ENCODE data around the gene MAGI3.

The MAGI3 gene

DNA sequence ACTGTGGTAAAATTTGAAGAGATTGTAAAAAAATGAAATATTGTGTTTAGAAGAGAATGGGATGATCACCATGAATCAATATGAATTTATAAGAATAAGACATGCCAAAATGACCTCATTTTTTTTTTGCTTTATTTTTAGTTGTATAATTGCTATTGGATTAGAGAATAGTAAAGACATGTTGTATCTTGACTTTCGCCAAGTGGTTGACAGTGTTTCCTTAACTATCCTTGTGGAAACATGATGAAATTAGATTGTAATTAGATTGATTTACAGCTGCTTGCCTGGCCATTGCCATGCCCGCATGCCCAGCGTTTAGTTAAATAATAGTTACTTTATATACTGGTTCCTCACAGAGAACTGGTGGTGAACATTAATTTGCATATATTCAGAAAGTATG, 154.9 kb downstream of the MAGI3 start:
- TF ChIP-seq, protein P1, sequence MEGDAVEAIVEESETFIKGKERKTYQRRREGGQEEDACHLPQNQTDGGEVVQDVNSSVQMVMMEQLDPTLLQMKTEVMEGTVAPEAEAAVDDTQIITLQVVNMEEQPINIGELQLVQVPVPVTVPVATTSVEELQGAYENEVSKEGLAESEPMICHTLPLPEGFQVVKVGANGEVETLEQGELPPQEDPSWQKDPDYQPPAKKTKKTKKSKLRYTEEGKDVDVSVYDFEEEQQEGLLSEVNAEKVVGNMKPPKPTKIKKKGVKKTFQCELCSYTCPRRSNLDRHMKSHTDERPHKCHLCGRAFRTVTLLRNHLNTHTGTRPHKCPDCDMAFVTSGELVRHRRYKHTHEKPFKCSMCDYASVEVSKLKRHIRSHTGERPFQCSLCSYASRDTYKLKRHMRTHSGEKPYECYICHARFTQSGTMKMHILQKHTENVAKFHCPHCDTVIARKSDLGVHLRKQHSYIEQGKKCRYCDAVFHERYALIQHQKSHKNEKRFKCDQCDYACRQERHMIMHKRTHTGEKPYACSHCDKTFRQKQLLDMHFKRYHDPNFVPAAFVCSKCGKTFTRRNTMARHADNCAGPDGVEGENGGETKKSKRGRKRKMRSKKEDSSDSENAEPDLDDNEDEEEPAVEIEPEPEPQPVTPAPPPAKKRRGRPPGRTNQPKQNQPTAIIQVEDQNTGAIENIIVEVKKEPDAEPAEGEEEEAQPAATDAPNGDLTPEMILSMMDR (IDR thresholded peaks at IDR 0.05; ENCODE audit: low read depth, low read length) = no peak
- no peak for DNase-seq
- Histone ChIP-seq H3K27me3 (no peaks in the 10 kb centered on the region), H3K36me3 (no peaks in the 10 kb centered on the region; the same call in 1 of the 2 replicates), H3K4me1 (peaks cover 34% of the 10 kb centered on the region), H3K4me3 (ENCODE audit: low read depth, low read length) (no peak overlapping the region), H3K9me3 (peaks cover 3% of the 10 kb centered on the region; the same call in 1 of the 2 replicates)

DNA sequence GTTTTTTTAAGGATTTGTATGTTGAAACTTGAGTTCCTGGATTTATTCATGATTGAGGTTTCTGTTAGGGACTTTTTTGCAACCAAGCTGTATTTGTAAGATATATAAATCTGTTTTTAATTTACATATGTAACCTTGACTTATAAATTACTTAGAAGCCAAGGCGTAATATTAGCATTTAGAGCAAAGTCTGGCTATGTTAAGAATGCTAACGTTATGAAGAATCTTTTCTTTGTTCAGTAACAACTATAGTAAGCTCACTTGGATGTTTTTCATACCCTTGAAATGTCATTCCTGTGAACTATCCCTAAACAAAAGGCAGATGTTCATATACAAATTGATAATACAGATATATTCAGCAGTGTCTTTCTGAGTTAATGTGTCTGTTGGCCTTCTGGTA, 155.3 kb downstream of the MAGI3 start:
- TF ChIP-seq, protein P1 (IDR thresholded peaks at IDR 0.05; ENCODE audit: low read depth, low read length) = no peak
- DNase-seq = no peak
- Histone ChIP-seq H3K27me3 (no peaks in the 10 kb centered on the region), H3K4me3 (ENCODE audit: low read depth, low read length) (no peak overlapping the region), H3K36me3 (no peaks in the 10 kb centered on the region; the same call in 1 of the 2 replicates), H3K4me1 (peaks cover 34% of the 10 kb centered on the region), H3K9me3 (peaks cover 3% of the 10 kb centered on the region; the same call in 1 of the 2 replicates)

DNA sequence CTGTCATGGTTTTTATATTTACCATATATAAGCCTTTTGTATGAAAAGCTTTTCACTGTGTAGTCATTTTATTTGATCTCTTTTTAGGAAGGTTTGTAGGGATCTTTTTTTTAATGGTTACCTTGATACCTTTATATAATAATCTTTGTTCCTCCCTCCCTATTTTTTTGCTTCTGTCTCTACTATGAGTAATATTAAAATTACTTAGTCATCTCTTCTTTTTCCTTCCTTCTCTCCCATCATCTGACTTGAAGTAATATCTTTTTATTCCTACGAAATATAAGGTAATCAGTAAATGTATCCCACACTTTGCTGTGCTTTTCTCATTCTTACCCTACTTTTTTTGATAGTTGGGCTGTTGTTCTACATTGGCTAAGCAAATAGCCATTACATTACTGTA, 161.4 kb downstream of the MAGI3 start:
- H3K4me1 ChIP-seq = no peaks in the 10 kb centered on the region
- H3K27me3 ChIP-seq = no peaks in the 10 kb centered on the region
- no peak for DNase-seq
- H3K36me3 ChIP-seq = peaks cover 8% of the 10 kb centered on the region
- H3K9me3 ChIP-seq = no peaks in the 10 kb centered on the region; the same call in 1 of the 2 replicates
- TF ChIP-seq, protein P1 (IDR thresholded peaks at IDR 0.05; ENCODE audit: low read depth, low read length) = no peak
- no peak overlapping the region for H3K4me3 ChIP-seq (ENCODE audit: low read depth, low read length)

DNA sequence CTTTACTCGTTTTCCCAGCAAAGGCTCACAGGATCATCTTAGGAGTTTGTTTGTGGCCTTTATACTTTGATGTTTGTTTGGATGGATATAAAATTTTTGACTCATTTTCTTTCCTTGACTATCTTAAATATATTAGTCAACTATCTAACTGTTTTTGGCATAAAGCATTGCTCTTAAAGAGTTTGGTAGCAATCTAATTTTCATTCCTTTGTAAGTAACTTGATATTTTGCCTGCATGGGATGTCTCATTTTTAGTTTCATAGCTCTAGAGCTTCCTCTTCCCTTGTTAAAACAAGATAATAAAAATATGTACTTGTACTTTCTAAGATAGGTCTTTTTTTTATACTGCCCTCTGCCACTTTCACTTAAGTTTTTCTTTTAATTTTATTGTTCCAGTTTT, 161.9 kb downstream of the MAGI3 start:
- no peaks in the 10 kb centered on the region for H3K27me3 ChIP-seq
- DNase-seq = no peak

DNA sequence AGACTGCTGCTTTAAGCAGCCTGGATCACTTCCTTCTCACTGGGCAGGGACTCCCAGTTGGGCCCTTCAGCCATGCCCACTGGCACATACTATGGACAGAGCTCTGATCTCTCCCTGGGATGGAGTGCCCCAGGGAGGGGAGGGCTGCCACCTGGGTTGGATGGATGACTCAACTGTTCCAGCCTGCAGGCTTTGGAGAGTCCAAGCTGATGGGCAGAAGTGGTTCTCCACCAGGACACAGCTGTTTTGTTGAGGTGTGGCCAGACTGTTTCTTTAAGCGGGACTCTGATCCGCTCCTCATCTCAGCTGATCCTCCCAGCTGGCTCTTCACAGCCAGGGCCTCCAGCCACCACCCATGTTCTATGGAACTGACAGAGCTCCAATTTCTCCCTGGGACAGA, 166.9 kb downstream of the MAGI3 start:
- H3K36me3 ChIP-seq = peaks cover 33% of the 10 kb centered on the region
- no peaks in the 10 kb centered on the region for H3K27me3 ChIP-seq
- H3K9me3 ChIP-seq = peaks cover 3% of the 10 kb centered on the region
- no peaks in the 10 kb centered on the region for H3K4me1 ChIP-seq
- TF ChIP-seq, protein P1 (IDR thresholded peaks at IDR 0.05; ENCODE audit: low read depth, low read length) = no peak
- DNase-seq = no peak
- no peak overlapping the region for H3K4me3 ChIP-seq (ENCODE audit: low read depth, low read length)

More for the DNA sequence above, 161.9 kb downstream of the MAGI3 start:
- no peaks in the 10 kb centered on the region for H3K4me1 ChIP-seq
- TF ChIP-seq, protein P1 (IDR thresholded peaks at IDR 0.05; ENCODE audit: low read depth, low read length) = no peak
- no peaks in the 10 kb centered on the region; the same call in none of the 2 replicates for H3K9me3 ChIP-seq
- H3K4me3 ChIP-seq (ENCODE audit: low read depth, low read length) = no peak overlapping the region
- peaks cover 13% of the 10 kb centered on the region for H3K36me3 ChIP-seq

DNA sequence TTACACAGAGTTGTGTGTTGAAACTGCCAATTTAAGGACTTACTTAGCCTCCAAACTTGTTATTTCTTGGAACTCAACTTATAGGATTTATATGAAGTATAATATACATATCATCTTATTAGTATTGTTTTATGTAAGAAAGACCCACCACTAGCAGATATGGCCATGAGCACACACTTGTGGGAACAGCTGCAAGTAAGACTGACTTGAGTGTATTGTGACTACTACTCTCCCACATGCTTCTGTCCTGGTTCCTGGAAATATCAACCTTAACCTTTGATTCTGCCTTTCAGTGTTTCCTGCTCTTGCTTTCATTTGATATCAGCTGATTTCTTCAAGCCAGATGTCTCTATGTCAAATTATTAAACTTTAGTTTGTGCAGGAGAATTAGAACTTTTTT, 175.3 kb downstream of the MAGI3 start:
- Histone ChIP-seq H3K4me1 (no peaks in the 10 kb centered on the region), H3K4me3 (ENCODE audit: low read depth, low read length) (no peak overlapping the region), H3K27me3 (no peaks in the 10 kb centered on the region), H3K9me3 (no peaks in the 10 kb centered on the region), H3K36me3 (peaks cover 10% of the 10 kb centered on the region)
- DNase-seq = no peak
- TF ChIP-seq, protein P1 (IDR thresholded peaks at IDR 0.05; ENCODE audit: low read depth, low read length) = no peak
